ENCODE data around the gene GABRG3.

Gene GABRG3

DNA sequence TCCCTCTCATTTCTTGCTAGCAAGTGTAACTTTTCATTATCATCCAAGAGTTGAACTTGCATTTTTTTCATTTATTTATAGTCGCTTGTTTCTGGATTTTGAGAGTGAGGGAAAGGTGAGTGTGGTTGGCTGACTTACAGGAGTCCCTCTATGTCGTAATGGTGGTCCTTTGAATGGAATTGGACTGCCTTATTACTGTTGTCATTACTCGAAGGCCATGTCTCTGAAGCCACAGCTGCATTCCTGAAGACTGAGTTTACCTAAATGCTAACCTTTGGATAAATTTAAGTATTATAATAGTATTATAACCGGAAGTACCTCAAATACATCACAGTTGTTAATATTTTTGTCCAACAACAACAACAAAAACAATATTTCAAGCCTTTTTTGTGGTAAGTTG lies 488.9 kb downstream of the GABRG3 start:
- Histone ChIP-seq H3K4me3 (ENCODE audit: low read depth, low read length) (no peak overlapping the region), H3K27ac (ENCODE audit: extremely low read depth, low read depth, low read length) (no peak overlapping the region), H3K4me1 (ENCODE audit: control insufficient read depth, insufficient read depth, low read length) (no peaks in the 10 kb centered on the region), H3K9me3 (ENCODE audit: control insufficient read depth, insufficient read depth, low read depth, low read length) (no peaks in the 10 kb centered on the region), H3K36me3 (ENCODE audit: control insufficient read depth in 2 of 2, insufficient read depth in 1 of 2, low read length in 2 of 2) (no peaks in the 10 kb centered on the region)
- TF ChIP-seq ZBTB48 (tag by site-specific recombination; IDR thresholded peaks at IDR 0.05) (no peak), ZNF112 (tag by site-specific recombination; IDR thresholded peaks at IDR 0.05) (no peak), ZNF184 (tag by site-specific recombination; IDR thresholded peaks at IDR 0.05) (no peak)
- ChIA-PET CTCF (no interaction called here), POLR2A (no interaction called here)

DNA sequence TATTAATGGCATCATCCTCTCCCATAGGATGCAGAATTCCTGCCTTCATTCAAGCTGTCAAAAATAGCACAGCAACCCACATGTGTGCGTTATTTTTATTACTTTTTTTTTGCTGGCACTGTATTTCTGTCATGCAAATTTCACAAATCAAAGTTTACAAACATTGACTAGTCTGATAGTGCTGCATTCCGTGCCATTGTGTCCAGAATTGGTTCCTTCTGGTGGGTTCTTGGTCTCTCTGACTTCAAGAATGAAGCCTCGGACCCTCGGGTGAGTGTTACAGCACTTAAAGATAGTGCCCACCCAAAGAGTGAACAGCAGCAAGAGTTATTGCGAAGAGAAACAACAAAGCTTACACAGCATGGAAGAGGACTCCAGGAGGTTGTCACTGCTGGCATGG lies 490.2 kb downstream of the GABRG3 start:
- Histone ChIP-seq H3K27ac (ENCODE audit: extremely low read depth, low read depth, low read length) (no peak overlapping the region), H3K4me1 (ENCODE audit: control insufficient read depth, insufficient read depth, low read length) (no peaks in the 10 kb centered on the region), H3K9me3 (ENCODE audit: control insufficient read depth, insufficient read depth, low read depth, low read length) (no peaks in the 10 kb centered on the region), H3K4me3 (ENCODE audit: low read depth, low read length) (no peak overlapping the region), H3K36me3 (ENCODE audit: control insufficient read depth in 2 of 2, insufficient read depth in 1 of 2, low read length in 2 of 2) (no peaks in the 10 kb centered on the region)
- TF ChIP-seq FEZF1 (tag by site-specific recombination; IDR thresholded peaks at IDR 0.05) = no peak
- no peak for TF ChIP-seq ZNF302 (tag by site-specific recombination; IDR thresholded peaks at IDR 0.05; ENCODE audit: low read depth)
- TF ChIP-seq ZNF473 (tag by site-specific recombination; IDR thresholded peaks at IDR 0.05) = no peak
- no peak for TF ChIP-seq HOXD13 (CRISPR knock-in tag; IDR thresholded peaks at IDR 0.05; ENCODE audit: borderline replicate concordance)
- TF ChIP-seq, protein P1, sequence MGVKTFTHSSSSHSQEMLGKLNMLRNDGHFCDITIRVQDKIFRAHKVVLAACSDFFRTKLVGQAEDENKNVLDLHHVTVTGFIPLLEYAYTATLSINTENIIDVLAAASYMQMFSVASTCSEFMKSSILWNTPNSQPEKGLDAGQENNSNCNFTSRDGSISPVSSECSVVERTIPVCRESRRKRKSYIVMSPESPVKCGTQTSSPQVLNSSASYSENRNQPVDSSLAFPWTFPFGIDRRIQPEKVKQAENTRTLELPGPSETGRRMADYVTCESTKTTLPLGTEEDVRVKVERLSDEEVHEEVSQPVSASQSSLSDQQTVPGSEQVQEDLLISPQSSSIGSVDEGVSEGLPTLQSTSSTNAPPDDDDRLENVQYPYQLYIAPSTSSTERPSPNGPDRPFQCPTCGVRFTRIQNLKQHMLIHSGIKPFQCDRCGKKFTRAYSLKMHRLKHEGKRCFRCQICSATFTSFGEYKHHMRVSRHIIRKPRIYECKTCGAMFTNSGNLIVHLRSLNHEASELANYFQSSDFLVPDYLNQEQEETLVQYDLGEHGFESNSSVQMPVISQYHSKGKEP (tag by site-specific recombination; IDR thresholded peaks at IDR 0.05) = no peak
- no peak for TF ChIP-seq ZNF654 (tag by site-specific recombination; IDR thresholded peaks at IDR 0.05; ENCODE audit: low read depth)
- TF ChIP-seq, protein P2, sequence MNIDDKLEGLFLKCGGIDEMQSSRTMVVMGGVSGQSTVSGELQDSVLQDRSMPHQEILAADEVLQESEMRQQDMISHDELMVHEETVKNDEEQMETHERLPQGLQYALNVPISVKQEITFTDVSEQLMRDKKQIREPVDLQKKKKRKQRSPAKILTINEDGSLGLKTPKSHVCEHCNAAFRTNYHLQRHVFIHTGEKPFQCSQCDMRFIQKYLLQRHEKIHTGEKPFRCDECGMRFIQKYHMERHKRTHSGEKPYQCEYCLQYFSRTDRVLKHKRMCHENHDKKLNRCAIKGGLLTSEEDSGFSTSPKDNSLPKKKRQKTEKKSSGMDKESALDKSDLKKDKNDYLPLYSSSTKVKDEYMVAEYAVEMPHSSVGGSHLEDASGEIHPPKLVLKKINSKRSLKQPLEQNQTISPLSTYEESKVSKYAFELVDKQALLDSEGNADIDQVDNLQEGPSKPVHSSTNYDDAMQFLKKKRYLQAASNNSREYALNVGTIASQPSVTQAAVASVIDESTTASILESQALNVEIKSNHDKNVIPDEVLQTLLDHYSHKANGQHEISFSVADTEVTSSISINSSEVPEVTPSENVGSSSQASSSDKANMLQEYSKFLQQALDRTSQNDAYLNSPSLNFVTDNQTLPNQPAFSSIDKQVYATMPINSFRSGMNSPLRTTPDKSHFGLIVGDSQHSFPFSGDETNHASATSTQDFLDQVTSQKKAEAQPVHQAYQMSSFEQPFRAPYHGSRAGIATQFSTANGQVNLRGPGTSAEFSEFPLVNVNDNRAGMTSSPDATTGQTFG (tag by site-specific recombination; IDR thresholded peaks at IDR 0.05; ENCODE audit: borderline replicate concordance) = no peak
- TF ChIP-seq, protein P3, sequence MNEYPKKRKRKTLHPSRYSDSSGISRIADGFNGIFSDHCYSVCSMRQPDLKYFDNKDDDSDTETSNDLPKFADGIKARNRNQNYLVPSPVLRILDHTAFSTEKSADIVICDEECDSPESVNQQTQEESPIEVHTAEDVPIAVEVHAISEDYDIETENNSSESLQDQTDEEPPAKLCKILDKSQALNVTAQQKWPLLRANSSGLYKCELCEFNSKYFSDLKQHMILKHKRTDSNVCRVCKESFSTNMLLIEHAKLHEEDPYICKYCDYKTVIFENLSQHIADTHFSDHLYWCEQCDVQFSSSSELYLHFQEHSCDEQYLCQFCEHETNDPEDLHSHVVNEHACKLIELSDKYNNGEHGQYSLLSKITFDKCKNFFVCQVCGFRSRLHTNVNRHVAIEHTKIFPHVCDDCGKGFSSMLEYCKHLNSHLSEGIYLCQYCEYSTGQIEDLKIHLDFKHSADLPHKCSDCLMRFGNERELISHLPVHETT (tag by site-specific recombination; IDR thresholded peaks at IDR 0.05) = no peak
- no peak for TF ChIP-seq ZNF23 (tag by site-specific recombination; IDR thresholded peaks at IDR 0.05; ENCODE audit: borderline replicate concordance)
- TF ChIP-seq ZNF404 (tag by site-specific recombination; IDR thresholded peaks at IDR 0.05) = no peak
- TF ChIP-seq, protein P4, sequence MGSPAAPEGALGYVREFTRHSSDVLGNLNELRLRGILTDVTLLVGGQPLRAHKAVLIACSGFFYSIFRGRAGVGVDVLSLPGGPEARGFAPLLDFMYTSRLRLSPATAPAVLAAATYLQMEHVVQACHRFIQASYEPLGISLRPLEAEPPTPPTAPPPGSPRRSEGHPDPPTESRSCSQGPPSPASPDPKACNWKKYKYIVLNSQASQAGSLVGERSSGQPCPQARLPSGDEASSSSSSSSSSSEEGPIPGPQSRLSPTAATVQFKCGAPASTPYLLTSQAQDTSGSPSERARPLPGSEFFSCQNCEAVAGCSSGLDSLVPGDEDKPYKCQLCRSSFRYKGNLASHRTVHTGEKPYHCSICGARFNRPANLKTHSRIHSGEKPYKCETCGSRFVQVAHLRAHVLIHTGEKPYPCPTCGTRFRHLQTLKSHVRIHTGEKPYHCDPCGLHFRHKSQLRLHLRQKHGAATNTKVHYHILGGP (tag by site-specific recombination; IDR thresholded peaks at IDR 0.05) = no peak
- TF ChIP-seq ZNF48 (tag by site-specific recombination; IDR thresholded peaks at IDR 0.05) = no peak
- ChIA-PET POLR2A (no interaction called here), CTCF (no interaction called here)

DNA sequence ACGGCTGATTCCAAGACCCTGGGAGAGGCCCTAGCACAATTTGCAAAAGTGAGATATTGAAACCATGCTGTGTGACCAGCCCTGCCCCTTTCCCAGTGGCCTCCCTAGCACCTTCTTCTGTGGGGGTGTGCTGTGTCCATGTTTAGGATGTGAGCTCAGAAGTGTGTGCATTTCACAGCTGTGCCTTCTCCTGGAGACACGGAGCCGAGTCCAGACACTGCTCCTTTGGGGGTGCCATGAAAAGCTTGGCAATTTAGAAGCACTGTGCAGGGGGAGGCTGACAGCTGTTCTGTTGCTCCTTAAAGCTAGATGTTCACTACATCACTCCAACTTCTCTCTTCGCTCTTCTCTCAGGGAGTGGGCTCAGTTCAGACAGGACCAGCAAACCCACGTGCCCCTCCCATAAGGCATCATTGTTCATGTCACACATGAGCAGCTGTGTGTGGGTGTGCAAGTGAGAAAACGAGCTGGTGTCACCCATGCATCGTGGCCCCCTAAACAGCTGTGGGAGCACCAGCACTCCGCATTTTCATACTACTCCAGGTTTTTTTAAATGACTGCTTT lies 492.6 kb downstream of the GABRG3 start:
- Histone ChIP-seq H3K36me3 (ENCODE audit: control insufficient read depth in 2 of 2, insufficient read depth in 1 of 2, low read length in 2 of 2) (no peaks in the 10 kb centered on the region), H3K9me3 (ENCODE audit: control insufficient read depth, insufficient read depth, low read depth, low read length) (no peaks in the 10 kb centered on the region), H3K4me1 (ENCODE audit: control insufficient read depth, insufficient read depth, low read length) (no peaks in the 10 kb centered on the region), H3K4me3 (ENCODE audit: low read depth, low read length) (no peak overlapping the region), H3K27ac (ENCODE audit: extremely low read depth, low read depth, low read length) (no peak overlapping the region)
- CTCF ChIA-PET = no interaction called here
- POLR2A ChIA-PET = no interaction called here
- TF ChIP-seq ZNF747 (tag by site-specific recombination; IDR thresholded peaks at IDR 0.05) (no peak), ZSCAN23 (tag by site-specific recombination; IDR thresholded peaks at IDR 0.05) (no peak), ZNF155 (tag by site-specific recombination; IDR thresholded peaks at IDR 0.05) (no peak), ZBTB21 (tag by site-specific recombination; IDR thresholded peaks at IDR 0.05) (no peak), ZNF2 (tag by site-specific recombination; IDR thresholded peaks at IDR 0.05) (no peak), ZFHX2 (tag by site-specific recombination; conservative IDR thresholded peaks at IDR 0.05) (no peak), SP3 (tag by site-specific recombination; IDR thresholded peaks at IDR 0.05) (no peak)
- TF ChIP-seq, protein P5, sequence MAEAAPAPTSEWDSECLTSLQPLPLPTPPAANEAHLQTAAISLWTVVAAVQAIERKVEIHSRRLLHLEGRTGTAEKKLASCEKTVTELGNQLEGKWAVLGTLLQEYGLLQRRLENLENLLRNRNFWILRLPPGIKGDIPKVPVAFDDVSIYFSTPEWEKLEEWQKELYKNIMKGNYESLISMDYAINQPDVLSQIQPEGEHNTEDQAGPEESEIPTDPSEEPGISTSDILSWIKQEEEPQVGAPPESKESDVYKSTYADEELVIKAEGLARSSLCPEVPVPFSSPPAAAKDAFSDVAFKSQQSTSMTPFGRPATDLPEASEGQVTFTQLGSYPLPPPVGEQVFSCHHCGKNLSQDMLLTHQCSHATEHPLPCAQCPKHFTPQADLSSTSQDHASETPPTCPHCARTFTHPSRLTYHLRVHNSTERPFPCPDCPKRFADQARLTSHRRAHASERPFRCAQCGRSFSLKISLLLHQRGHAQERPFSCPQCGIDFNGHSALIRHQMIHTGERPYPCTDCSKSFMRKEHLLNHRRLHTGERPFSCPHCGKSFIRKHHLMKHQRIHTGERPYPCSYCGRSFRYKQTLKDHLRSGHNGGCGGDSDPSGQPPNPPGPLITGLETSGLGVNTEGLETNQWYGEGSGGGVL (tag by site-specific recombination; IDR thresholded peaks at IDR 0.05) = no peak
